NCI-H1930 (cell line): ENCODE measurements around the gene ARFIP1.
"Not testable (repeated sequence)": the region's sequence is repeated elsewhere in the genome, so short reads cannot be mapped to it uniquely, and the experiment has no call there.

ENCODE experiments used
- DNase-seq, 2 experiments: peaks; one replicate each; lab custom pipeline; 2025; lab: John Stamatoyannopoulos, UW

The ARFIP1 gene

GRCh38 chr4:152779513-152780266 lies at the start of gene ARFIP1, which contains the start of gene TIGD4:
ARFIP1 (plus strand) TSS chr4:152779954; CDS start chr4:152829634, 49,680 bp downstream.
TIGD4 (minus strand) TSS chr4:152779730; CDS start chr4:152771004, 8,726 bp downstream.
- DNase-seq = peak; percentile 95 to 96

GRCh38 chr4:152731997-152732396 lies 47.8 kb upstream of the ARFIP1 start:
- DNase-seq = no peak

GRCh38 chr4:152734015-152734698 lies 45.6 kb upstream of the ARFIP1 start:
- DNase-seq = no peak

- DNase-seq = no peak
Observed at GRCh38 chr4:152734699-152735050, 45.1 kb upstream of the ARFIP1 start.

GRCh38 chr4:152735396-152735859 lies 44.3 kb upstream of the ARFIP1 start:
- peak in 1 of 2 experiments; percentile 2 for DNase-seq

GRCh38 chr4:152735906-152736305 lies 43.8 kb upstream of the ARFIP1 start:
- no peak for DNase-seq

GRCh38 chr4:152738827-152739226 lies 40.9 kb upstream of the ARFIP1 start:
- DNase-seq = no peak

- no peak for DNase-seq
Observed at GRCh38 chr4:152747444-152747843, 32.3 kb upstream of the ARFIP1 start.

- no peak for DNase-seq
Observed at GRCh38 chr4:152748619-152749018, 31.1 kb upstream of the ARFIP1 start.

GRCh38 chr4:152763796-152764195 lies 16.0 kb upstream of the ARFIP1 start:
- DNase-seq = no peak

- not testable (repeated sequence) for DNase-seq
Observed at GRCh38 chr4:152765069-152765737, 14.6 kb upstream of the ARFIP1 start.

- DNase-seq = no peak
Observed at GRCh38 chr4:152771741-152772533, 7.8 kb upstream of the ARFIP1 start.

GRCh38 chr4:152773339-152773738 lies 6.4 kb upstream of the ARFIP1 start:
- no peak for DNase-seq

GRCh38 chr4:152773953-152774352 lies 5.8 kb upstream of the ARFIP1 start:
- DNase-seq = no peak

- DNase-seq = no peak
Observed at GRCh38 chr4:152776352-152776751, 3.4 kb upstream of the ARFIP1 start.

GRCh38 chr4:152777488-152777887 lies 2.3 kb upstream of the ARFIP1 start:
- DNase-seq = no peak

GRCh38 chr4:152778656-152779512 lies 870 bp upstream of the ARFIP1 start:
- DNase-seq = peak in 1 of 2 experiments; percentile 13

- DNase-seq = no peak
Observed at GRCh38 chr4:152780267-152780778, 569 bp downstream of the ARFIP1 start.

- no peak for DNase-seq
Observed at GRCh38 chr4:152784490-152785350, 5.0 kb downstream of the ARFIP1 start.
